HepG2 (cell line): ENCODE data around the gene GYS2. TPM values are rescaled to one million over a fixed set of nuclear protein-coding genes. Genes with fewer than 3 reads are reported as not detected.
A peak's percentile ranks its signal among the peaks of the same experiment; 100 is the strongest.

Experiments
- ATAC-seq: fragments of 200-7000 bp; cut with Tn5 transposase; 3 replicates; pipeline ENCODE4 v1.9.1; 2020; ENCODE audit warnings: mild to moderate bottlenecking, moderate library complexity
- BruUV-seq: library from RNA; stranded (reverse); fragments of 400-500 nt; replicated peaks from 2 replicates; lab custom pipeline; 2021; lab: Mats Ljungman, UMichigan
- CTCF ChIA-PET: fragments of 300-600 bp; formaldehyde crosslinking; extraction: SDS; loops from one replicate; lab custom pipeline; 2021; ENCODE audit warnings: low total read pairs, inconsistent platforms, low intra/inter-chr PET ratio; lab: Yijun Ruan, JAX
- POLR2A ChIA-PET: fragments of 350-600 bp; sonication (Branson Sonifier 250); formaldehyde crosslinking; loops from one replicate; lab custom pipeline; 2020; ENCODE audit warnings: antibody characterized with exemption, inconsistent platforms; lab: Yijun Ruan, JAX
- DNase-seq: peaks from one replicate; pipeline ENCODE4 v3.0.0-alpha.2; 2015; ENCODE audit warnings: low spot score
- FAIRE-seq: peaks from 3 replicates; lab custom pipeline; 2011; peaks lifted over from hg19 to GRCh38; lab: Jason Lieb, UNC
- H2AFZ ChIP-seq: one replicate; pipeline ENCODE4 v1.6.1; 2011; ENCODE audit warnings: low read length, inconsistent platforms
- H3K27ac ChIP-seq: fragments of 300-600 bp; 3 replicates; pipeline ENCODE4 v1.8.0; 2011; ENCODE audit warnings: mixed run types, mild to moderate bottlenecking, mixed read lengths, low read length, inconsistent platforms; ENCODE audit not compliant: insufficient read depth; ENCODE audit errors: extremely low read length
- H3K27me3 ChIP-seq, 2 experiments: fragments of 200-600 bp in 1 of 2; 2 replicates in 1 of 2; 3 replicates in 1 of 2; pipeline versions ENCODE4 v1.6.0 to v1.8.0; 2011; ENCODE audit warnings: low read length in 2 of 2, mild to moderate bottlenecking in 2 of 2, moderate library complexity in 2 of 2, inconsistent platforms in 1 of 2; ENCODE audit not compliant: insufficient read depth in 2 of 2, control insufficient read depth in 1 of 2
- H3K36me3 ChIP-seq, 2 experiments: fragments of 200-600 bp in 1 of 2; replicated peaks in 1 of 2; 2 replicates in 1 of 2; 3 replicates in 1 of 2; pipeline versions ENCODE4 v1.5.1 to v1.8.0; 2011; ENCODE audit warnings: low read length in 2 of 2, inconsistent platforms in 1 of 2; ENCODE audit not compliant: insufficient read depth in 2 of 2, control insufficient read depth in 1 of 2
- H3K4me1 ChIP-seq: 2 replicates; pipeline ENCODE4 v1.5.1; 2012; ENCODE audit warnings: low read length, inconsistent platforms; ENCODE audit not compliant: insufficient read depth
- H3K4me2 ChIP-seq: 2 replicates; pipeline ENCODE4 v1.6.0; 2011; ENCODE audit warnings: low read depth, low read length, inconsistent platforms
- H3K4me3 ChIP-seq, 3 experiments: fragments of 200-600 bp in 1 of 3; sonication (generic), shearing (Covaris generic) in 1 of 3; replicated peaks in 1 of 3; 2 replicates each; pipeline ENCODE4 v1.5.1; 2011 to 2016; ENCODE audit warnings: low read length in 3 of 3, inconsistent platforms in 2 of 3, low read depth in 2 of 3, mild to moderate bottlenecking in 2 of 3, control low read depth in 1 of 3, mixed read lengths in 1 of 3; ENCODE audit not compliant: insufficient read depth in 1 of 3
- H3K79me2 ChIP-seq: one replicate; pipeline ENCODE4 v1.6.1; 2011; ENCODE audit warnings: low read length, inconsistent platforms; ENCODE audit not compliant: insufficient read depth
- H3K9ac ChIP-seq: 2 replicates; pipeline ENCODE4 v1.6.0; 2011; ENCODE audit warnings: mild to moderate bottlenecking, low read depth, low read length, inconsistent platforms; ENCODE audit not compliant: insufficient read depth
- H3K9me3 ChIP-seq: 2 replicates; pipeline ENCODE4 v1.5.1; 2012; ENCODE audit warnings: mild to moderate bottlenecking, low read length
- H4K20me1 ChIP-seq: 2 replicates; pipeline ENCODE4 v1.6.0; 2011; ENCODE audit warnings: inconsistent platforms, mild to moderate bottlenecking, low read length, moderate library complexity; ENCODE audit not compliant: insufficient read depth
- MAFK ChIP-seq, 2 experiments: IDR thresholded peaks in 1 of 2; conservative IDR thresholded peaks in 1 of 2; 2 replicates each; pipeline ENCODE4 v1.6.1; 2011; ENCODE audit warnings: improper control_type of control experiment in 2 of 2, low read length in 2 of 2
- RBM39 ChIP-seq: fragments of 200-400 bp; formaldehyde crosslinking; IDR thresholded peaks from one replicate; pipeline ENCODE4 v1.6.1; 2018; ENCODE audit warnings: antibody characterized with exemption, mild to moderate bottlenecking, low read depth, low read length; ENCODE audit not compliant: poor library complexity, severe bottlenecking
- USF2 ChIP-seq, 2 experiments: sonication (generic) in 1 of 2; formaldehyde crosslinking in 1 of 2; IDR thresholded peaks; 2 replicates each; pipeline versions ENCODE4 v1.5.1 to v1.6.1; 2011 to 2020; ENCODE audit warnings: borderline replicate concordance in 1 of 2, low read depth in 1 of 2, low read length in 1 of 2, mild to moderate bottlenecking in 1 of 2, missing genetic modification reagents in 1 of 2, moderate library complexity in 1 of 2
- ZNF747 ChIP-seq: sonication (generic); formaldehyde crosslinking; IDR thresholded peaks from 2 replicates; pipeline ENCODE4 v1.8.1; 2023; ENCODE audit warnings: missing genetic modification reagents, mild to moderate bottlenecking, borderline replicate concordance
- WGBS: methylation state at CpG from one replicate; pipeline ENCODE4 v1.1.6; 2017; ENCODE audit warnings: low lambda C conversion rate; 5-methylcytosine and 5-hydroxymethylcytosine counted together
- in situ Hi-C: cut with HindIII; loops from 2 replicates; pipeline ENCODE4 v1.10.0; 2017; ENCODE audit warnings: low pct_unique_long_range_greater_than_20kb; ENCODE audit not compliant: extremely low pct_ligation_motif_present
- intact Hi-C: fragments of 100-400 bp; cut with micrococcal nuclease; formaldehyde crosslinking; loops from one replicate; pipeline ENCODE4 v1.10.0; 2022; ENCODE audit not compliant: unreplicated experiment
- polyA plus RNA-seq, 8 experiments: library from polyadenylated mRNA; depleted of rRNA in 3 of 8; stranded (reverse) in 7 of 8; unstranded in 1 of 8; fragments of >200 nt; fragmentation: Illumina TruSeq in 4 of 8; extraction: Trizol in 4 of 8; gene quantifications; 2 replicates each; pipeline versions ENCODE4 v1.2.1 to v1.2.3, GENCODE V29; 2011 to 2016; ENCODE audit warnings: low read depth in 4 of 8, missing spikeins in 1 of 8, mixed read lengths in 1 of 8; ENCODE audit not compliant: insufficient read depth in 1 of 8
- total RNA-seq, 5 experiments: library from RNA; depleted of rRNA; stranded (reverse); fragments of >200 nt; fragmentation: Illumina TruSeq; extraction: Trizol; gene quantifications; 2 replicates each; pipeline ENCODE4 v1.2.3, GENCODE V29; 2016; ENCODE audit warnings: low read depth in 1 of 5

The GYS2 gene
- total and polyA plus RNA-seq, 2 of the 13 experiments (the other 11 are each of a cell fraction or from before 2014, with no cell fraction given), result not detected

- TF ChIP-seq USF2 (IDR thresholded peaks at IDR 0.05; ENCODE audit: low read depth, low read length) (no peak), USF2 (CRISPR knock-in tag; IDR thresholded peaks at IDR 0.05; ENCODE audit: borderline replicate concordance) (no peak)
Observed at GRCh38 chr12:21568115-21568514, 36.5 kb downstream of the GYS2 start (continued).

- H3K9me3 ChIP-seq, result no peaks in the 10 kb centered on the region
- ChIA-PET POLR2A (no interaction called here), CTCF (no interaction called here)
Observed at GRCh38 chr12:21566907-21567394, 37.7 kb downstream of the GYS2 start.

More at GRCh38 chr12:21566907-21567394, 37.7 kb downstream of the GYS2 start:
- in situ Hi-C loops (no loop called here), intact Hi-C loops (no loop called here)
- no peak overlapping the region for H3K27ac ChIP-seq
- H2AFZ ChIP-seq, result no peak overlapping the region
- H3K9ac ChIP-seq, result no peak overlapping the region
- no peaks in the 10 kb centered on the region for H3K79me2 ChIP-seq
- FAIRE-seq, result no peak
- no peaks in the 10 kb centered on the region for H4K20me1 ChIP-seq
- DNase-seq, result no peak
- H3K4me1 ChIP-seq, result peaks cover 49% of the 10 kb centered on the region
- no peaks in the 10 kb centered on the region for H3K27me3 ChIP-seq
- no peak overlapping the region for H3K4me2 ChIP-seq
- 90% methylated on average over 3 of the region's 3 CpGs for WGBS
- no TSS peak for BruUV-seq
- ATAC-seq, result no peak
- no peak overlapping the region for H3K4me3 ChIP-seq
- TF ChIP-seq ZNF747 (CRISPR knock-in tag) (no peak), MAFK (conservative IDR thresholded peaks at IDR 0.05 in 1 of 2, IDR thresholded peaks at IDR 0.05 in 1 of 2; ENCODE audit: low read length in 2 of 2) (peak; percentile 26 to 50; a peak in 2 of 4 replicates), RBM39 (no peak)
- no peaks in the 10 kb centered on the region for H3K36me3 ChIP-seq
